Activated T-helper 1 cell treated with Interleukin-2 at 50 U/mL for 16 hours (primary cell): Measurements from ENCODE around the gene ANK3.

Experiments used
- DNase-seq: peaks from one replicate; pipeline ENCODE4 v3.0.0-alpha.2; 2020; ENCODE audit warnings: low read depth

ANK3 gene

DNA sequence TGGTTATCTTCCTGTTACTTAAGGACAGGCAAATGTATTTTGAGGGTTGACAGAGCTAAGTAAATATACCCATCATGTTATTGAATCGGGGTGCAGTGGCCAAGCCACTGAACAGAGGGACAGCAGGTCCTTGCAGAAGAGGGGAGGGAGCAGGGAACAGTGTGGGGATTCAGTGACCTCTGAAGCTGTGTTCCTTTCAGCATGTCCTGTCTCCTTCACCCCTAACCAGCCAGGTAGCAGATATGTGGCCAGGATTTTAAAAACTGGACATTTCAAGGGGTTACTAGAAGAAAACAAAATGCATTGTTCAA, 12.7 kb downstream of the ANK3 start:
- no peak for DNase-seq

DNA sequence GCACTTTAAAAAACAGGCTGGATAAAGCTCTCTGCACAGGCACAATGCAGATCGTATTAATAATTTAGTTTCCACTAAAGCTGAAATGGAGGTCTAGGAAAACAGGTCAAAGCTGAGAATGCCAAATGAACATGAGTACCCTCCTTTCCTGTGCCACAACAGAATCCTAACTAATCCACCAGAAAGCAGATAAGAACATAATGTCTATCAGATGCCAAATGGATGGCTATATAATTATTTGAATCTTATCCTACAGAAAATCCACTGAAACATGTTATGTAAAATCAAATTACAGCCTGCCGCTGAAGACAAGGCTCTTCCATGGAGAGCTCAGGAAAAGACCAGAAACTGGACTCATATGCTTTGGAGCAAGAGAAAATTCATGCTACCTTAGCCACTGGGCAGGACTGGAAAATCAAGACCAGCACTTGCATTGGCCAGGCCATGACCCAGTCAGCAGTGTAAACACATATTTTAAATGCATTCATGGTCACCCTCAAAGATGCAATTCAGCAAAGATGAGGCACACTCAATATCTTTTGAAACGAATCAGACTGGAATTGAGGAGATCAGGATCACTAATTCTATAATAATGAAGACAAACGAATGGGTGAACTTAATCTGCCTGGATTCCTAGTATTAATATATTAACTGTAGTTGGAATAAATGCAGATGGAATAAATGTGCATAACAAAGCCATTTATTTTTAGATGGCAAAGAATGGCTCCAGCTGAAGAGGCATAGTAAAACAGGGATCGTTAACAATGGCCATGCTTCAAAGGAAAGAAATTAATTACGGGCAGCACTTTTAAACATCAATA, 13.2 kb downstream of the ANK3 start:
- DNase-seq: no peak

DNA sequence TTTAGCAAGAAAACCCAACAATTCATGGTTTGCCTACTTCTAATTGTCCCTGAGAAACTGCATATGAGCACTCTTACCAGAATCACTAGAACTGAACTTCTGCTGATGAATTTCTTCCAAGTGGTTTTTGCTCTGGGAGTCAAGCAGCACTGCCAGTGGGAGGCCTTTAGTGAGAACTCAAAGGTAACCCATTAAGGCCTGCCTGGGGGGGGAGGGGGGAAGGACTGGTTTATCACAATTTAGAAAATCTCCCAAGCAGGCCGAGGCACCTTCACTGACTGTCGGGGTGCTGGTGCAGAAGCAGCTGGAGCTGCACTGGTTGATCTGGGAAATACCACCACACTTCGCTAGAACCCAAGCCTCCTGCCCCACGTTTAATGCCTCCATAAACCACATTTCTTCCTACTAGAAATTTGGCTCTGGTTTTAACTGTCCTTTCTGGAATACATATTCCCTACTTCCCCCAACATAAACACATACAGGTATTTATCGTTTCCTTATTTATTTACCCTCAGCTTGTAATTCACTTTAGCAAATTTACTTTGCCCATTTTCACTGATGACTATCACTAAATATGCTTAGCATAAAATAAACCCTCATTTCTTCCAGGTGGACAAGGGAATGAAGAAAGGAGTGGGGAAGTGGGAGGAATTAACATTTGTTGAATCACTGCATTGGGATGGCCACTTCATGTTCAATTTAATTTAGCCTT, 14.2 kb downstream of the ANK3 start:
- no peak for DNase-seq

DNA sequence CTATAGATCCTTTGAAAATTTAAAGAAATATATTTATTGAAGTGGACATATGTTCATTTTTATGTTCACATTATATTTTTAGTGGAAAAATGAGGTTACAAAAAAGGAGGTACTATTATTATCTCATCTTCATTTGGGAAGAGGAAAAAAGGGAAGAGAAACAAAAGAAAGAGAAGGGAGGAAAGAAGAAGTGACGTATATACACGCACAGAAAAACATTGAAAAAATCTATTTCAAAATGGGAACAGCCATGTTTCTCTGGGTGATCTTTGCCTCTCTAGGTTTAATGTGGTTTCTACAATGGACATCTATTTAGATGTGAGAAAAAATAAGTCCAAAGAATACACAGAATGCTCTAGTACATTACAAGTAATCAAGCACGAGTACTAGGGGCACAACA, 14.8 kb downstream of the ANK3 start:
- no peak for DNase-seq

DNA sequence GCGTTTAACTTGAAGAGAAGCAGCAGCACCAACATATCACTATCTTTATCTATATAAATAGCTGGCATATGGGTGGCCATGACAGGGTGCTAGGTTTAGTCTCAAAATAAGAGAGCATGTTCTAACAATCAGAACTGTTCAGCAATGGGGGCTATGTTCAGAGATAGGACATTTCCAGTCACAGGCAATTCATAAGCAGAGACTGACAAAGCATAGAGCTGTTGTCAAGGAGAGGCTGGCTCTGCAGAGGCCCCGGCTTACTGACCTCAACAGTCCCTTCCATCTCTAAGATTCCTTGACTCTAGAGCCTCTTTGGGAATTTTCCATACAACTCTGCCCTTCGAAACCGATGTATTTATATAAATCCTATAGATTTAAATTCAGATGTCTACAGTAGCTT, 17.2 kb downstream of the ANK3 start:
- no peak for DNase-seq

DNA sequence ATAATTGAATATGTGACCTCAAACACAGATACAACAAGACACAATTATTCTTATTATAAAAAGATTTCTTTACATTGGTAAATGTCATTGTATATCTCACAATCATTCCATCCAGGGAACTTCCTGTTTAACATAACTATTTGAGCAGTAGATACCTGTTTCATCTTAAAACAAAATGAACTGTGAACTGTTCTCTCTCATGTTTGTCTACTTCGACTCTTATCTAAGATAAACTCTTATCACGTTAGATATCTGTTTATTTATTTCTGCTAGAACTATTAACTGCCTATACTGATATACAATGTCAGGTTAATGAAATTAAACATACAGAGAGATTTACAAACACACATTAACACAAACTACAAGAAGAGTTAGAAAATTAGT, 20.1 kb downstream of the ANK3 start:
- no peak for DNase-seq

DNA sequence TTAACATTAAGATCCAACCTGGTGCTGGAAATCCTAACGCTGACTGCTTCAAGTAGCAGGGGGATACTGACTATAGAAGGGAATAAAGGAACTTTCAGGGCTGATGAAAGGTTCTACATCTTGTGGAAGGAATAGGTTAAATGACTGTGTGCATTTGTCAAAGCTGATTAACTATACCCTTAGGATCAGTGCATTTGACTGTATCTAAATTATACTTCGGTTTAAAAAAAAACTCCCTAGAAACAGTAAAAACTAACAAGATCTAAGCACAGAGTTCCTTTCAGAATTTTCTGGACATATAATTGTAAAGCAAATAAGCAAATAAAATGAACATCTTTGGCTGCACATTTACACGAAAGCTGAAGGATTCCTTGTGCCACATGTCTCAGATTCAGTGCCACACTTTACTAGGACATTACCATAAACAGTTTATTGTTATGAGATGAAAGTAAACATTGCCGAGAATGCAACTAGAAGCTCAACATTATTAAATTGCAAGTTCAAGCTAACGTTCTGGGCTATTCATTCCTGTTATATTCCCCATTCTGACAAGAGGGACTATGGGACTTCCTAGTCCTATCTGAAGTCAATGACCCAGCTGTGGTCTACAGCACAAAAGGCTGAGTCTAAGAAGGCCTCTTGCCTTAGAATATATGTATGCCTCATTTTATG, 20.7 kb downstream of the ANK3 start:
- no peak for DNase-seq

DNA sequence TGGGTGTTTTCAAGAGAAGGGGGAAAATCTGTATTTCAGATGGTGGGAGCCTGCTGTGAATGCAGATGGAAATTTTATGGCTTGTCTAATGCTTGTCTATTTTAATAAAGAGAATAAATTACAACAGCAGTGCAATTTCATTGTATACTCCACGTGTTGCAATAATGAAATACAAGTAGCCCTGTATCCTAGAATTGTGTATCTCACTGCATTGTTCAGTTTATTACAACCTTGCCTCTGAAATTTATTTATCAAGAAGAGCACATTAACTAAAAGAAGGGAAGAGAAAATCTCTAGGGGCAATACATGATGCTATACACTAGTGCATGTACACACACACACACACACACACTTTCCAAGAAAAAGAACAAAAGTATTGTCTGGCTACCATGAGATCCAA, 21.8 kb downstream of the ANK3 start:
- DNase-seq: no peak

DNA sequence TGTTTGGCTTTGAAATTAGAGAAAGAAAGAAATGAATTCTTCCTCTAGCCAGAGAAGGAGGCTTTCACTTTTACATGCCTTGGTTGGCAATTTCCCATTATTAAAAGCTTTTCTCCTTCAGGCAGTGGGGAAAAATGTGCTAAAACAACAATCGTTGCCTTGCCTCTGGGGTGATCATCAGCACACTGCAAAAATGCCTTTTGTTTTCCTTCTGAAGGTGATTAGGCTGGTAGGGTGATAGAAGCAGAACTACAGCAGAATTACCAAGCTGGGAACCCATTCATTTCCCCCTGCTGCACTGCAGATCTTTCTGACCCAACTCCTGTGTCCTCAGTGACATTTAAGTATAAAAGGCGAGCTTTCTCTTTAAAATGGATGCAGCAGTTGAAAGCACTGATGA, 22.2 kb downstream of the ANK3 start:
- no peak for DNase-seq

DNA sequence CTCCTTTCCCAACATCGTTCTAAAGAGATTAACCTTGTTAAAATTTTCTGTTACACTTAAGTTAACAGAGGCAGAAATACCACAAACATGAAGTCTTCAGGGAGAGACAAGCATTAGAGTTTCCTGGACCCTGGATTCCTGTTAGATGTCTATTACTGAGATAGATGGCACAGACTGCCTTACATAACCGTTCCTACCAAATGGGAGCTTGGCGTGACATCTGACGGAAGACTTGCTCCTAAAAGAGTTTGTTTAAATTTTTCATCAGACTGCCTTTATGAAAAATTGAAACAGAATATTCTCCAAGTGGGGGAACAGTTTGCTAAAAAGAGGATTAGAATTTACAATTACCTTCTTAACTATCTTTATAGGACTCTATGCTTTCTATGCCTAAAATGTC, 22.7 kb downstream of the ANK3 start:
- no peak for DNase-seq

DNA sequence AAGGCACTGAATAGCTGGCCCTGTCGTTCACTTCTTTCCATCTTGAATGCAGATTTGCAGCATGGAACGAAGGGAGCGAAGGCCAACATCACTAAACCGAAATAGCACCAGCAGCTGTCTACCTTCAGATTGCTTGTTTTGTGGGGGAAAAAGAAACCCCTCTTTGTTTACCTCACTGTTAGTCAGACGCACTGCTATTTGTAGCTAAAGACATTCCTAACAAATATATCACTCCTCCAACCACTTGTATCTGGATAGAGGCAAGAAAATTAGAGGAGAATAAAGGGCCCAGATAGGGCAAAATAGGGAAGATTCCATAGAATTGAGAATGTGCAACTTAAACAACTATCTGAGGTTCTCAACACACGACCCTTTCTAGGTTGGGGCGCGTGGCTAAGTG, 26.5 kb downstream of the ANK3 start:
- DNase-seq: no peak

DNA sequence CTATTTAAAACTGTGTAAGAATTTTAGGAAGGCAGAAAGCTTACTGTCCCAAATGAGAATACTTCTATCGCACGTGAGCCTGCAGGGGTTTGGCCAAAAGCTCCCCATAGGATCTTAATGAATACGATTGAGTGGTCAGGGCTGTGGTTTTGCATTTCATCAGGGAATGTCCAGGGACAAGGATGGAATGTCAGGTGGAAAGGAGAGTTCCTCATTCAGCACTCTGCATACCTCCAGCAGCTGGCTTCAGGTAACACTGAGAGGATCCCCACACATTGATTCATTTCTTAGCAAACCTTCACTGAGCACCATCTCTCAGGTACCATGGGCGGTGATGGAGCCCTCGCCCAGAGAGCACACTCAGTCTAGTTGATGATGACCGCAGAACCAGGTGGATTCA, 27.2 kb downstream of the ANK3 start:
- DNase-seq: no peak

DNA sequence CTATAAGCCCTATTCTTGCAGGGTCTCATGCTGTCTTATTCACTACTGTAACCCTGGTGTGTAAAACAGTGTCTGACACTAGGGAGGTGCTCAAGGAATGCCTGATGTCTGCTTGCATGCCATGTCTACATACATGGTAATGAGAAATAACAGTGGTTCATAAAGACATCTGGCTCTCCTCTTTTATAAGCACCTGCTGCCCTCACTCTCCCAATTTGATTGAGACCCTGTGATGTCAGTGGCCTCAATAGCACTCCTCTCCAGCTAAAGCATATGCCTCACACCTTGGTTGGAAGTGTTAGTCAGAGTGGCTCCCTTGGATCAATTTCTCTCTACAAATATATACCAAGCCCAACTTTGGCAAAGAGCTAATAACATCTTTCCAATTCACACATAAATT, 30.6 kb downstream of the ANK3 start:
- no peak for DNase-seq

DNA sequence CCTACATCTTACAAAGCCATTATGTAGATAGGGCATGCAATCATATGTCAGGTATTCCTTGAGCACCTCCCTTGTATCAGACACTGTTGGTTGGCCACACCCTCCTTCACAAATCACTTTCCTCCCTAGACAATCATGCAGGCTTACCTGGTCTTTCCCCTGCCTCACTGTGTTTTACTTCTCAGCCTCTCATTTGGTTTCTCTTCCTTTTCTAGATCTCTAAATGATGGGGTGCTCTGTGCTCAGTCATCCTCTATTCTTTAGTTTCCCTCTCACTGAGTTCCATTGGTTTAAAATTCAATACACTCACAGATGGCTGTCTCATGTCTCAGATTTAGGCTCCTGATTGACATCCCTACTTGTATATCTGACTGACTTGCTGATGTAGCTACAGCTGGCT, 31.4 kb downstream of the ANK3 start:
- no peak for DNase-seq

DNA sequence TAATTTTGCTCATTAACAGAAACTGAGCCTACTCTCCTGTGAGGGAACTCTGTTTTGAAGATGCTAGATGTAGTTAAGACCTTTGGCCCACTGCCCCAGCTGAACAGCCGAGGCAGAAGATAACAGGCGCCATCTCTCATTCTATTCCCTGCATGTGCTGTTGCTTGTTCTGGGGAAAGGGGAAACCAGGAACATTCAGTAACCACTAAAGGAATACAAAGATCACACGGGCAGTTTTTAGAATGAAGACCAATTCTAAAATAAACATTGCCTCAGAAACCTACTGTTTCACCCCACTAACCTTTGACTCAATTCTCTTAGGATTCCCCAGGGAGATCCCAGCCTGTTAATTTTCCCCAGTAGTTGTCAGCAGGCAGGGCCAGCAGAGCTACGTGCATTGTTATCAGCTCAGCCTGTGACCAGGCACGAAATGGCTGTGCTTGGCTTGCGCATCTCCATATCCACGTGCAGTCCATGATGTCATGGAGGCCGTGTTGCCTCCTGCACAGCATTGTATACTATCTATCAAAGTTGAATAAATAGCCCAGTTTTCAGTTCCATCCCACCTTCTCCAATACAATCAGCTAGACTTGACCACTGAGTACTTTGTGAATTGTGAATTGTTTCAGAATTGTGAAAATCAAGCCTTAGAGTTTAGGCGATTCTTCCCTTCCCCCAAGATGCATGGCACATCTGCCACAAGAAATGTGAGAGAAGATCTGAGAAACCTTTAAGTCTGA, 36.0 kb downstream of the ANK3 start:
- no peak for DNase-seq

DNA sequence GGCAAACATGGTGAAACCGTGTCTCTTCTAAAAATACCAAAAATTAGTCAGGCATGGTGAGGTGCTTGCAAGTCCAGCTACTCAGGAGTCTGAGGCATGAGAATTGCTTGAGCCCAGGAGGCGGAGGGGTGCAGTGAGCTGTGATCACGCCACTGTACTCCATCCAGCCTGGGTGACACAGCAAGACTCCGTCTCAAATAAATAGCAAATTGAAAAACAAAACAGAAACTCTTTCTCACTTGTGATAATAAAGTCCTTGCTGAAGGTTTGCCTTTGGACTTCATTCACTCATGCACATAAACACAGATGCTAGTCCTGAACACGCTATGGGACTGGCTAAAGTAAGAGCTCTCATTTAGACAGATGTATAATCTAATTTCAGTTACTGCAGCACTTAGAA, 37.6 kb downstream of the ANK3 start:
- no peak for DNase-seq

DNA sequence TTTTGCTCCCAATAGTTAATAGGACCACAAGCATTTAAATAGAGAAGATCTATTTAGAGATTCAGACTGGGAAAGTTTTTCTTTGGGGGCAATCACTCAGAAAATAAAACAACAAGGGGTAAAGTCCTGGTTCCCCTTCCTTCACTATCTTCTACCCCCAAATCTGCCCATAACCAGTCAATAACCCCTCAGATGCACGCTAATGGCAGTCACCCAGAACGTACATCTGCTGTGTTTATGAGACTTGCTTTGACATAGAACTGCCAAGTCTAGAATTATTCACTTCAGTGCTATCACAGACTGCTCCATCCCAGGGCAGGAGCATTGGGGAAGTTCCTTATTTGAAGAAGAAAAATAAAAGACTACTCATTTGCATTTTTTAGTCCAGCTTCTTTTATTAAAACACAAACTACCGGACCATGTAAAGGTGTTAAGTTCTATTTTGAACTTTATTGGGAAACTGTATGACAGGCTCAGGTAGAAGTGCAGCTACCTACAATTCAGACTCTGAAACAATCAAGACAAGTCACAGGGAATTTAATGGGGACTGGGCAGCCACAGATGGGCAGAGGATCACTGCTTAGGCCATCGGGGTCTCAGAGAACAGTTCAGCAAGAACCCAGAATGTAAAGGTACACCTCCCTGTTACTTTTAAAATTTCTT, 38.4 kb downstream of the ANK3 start:
- no peak for DNase-seq

DNA sequence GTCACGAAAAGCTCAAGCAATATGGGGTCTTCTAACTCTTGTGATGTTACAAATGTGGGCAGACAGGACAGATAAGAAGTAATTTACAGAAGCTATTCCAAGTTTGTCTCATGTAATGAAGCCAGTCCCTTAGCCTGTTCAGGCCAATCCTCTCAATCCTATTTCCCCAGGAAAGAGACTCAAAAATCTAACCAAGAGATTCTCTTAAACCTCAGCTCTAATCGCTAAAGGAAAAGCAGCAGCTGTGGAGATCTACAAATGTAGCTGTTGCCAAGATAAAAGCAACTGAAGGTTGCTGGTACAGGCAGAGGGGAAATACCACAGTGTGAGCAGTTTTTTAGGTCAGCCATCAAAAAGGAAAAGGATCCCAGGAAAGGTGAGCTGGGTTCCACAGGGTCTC, 39.3 kb downstream of the ANK3 start:
- DNase-seq: no peak

DNA sequence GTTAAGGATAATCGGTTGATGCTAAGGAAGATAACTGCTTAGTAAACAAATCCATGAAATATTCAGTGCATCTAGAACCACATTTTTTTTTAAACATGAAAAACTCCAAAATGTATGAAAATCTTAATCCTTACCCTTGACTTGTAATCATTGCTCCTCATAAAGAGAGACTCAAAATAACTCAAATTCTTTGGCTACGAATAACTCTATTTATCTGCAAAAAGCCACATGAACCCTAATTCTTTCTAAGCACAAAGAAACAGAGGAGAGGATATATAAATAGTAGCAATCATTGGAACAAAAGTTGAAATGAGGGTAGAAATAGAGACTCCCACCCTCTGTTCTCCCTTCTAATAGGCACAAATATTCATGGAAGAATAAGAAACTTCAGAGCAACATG, 40.2 kb downstream of the ANK3 start:
- no peak for DNase-seq

DNA sequence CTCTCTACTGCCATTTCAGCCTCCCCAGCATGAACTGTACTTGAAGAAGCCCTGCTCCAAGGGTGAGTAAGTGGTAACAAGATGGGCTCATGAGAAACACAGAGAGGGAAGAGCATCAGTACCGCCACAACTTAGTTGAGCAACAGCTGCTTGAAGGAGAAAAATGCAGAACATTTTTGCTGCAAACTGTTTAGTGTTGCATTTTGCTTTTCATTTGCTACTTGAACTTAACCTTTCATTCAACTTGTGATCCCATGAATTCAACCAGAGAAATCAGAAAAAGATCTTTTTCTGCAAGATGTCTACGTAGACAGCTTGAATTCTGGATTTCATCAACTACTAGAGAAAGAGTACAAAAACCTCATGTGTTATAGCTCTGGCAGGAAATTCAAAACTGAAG, 40.7 kb downstream of the ANK3 start:
- no peak for DNase-seq

DNA sequence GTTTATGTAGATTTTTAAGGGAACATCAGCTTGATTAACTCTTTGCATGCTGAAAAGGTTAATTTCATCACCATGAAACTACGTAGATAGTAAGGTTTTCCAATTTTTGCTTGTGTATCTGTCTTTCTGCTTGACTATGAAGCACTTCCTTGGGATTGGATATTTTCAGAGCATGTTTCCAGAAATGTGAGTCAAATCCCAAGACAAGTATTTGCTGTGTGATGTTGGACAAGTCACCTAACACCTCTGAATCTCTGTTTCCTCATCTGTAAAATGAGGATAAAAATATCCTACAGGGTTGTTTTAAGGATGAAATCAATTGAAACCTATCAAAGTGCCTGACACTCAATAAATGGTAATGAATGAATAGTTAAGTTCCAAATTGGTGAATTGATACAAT, 42.4 kb downstream of the ANK3 start:
- no peak for DNase-seq

DNA sequence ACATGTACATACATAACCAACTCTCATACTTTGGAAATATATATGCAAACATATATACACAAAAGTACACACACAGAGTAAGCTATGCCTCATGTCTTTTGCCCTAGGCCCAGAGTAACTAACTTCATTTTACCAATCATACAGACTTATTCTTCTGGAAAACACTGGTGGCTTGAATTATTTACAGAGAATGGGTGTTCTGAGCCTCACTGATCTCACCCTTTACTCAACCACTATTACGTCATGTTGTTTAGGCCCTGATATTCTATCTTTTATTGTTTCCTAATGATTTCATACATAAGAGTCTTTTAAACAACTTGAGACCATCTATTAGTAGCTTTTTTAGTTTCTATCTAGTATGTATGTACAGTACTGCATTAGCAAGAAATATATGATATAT, 43.0 kb downstream of the ANK3 start:
- DNase-seq: no peak
